Activated T-helper 17 cell treated with anti-CD3 and anti-CD28 coated beads, Interleukin-2, amount 50 U/mL, for 72 hours (primary cell): Measurements from ENCODE around the gene TSC1. TPM values are rescaled to one million over a fixed set of nuclear protein-coding genes. Genes with fewer than 3 reads are reported as not detected.

Experiments used
- ATAC-seq: fragments of 150-1000 bp; cut with Tn5 transposase; replicated peaks from 2 replicates; pipeline ENCODE4 v1.10.0; 2021; ENCODE audit warnings: mild to moderate bottlenecking, moderate library complexity
- H3K27ac Mint-ChIP-seq: one replicate; pipeline ENCODE4 v1.8.0; 2022; ENCODE audit warnings: mixed read lengths
- H3K27me3 Mint-ChIP-seq: one replicate; pipeline ENCODE4 v1.8.0; 2022; ENCODE audit warnings: mixed read lengths
- H3K36me3 Mint-ChIP-seq: one replicate; pipeline ENCODE4 v1.8.0; 2022; ENCODE audit warnings: low read depth, mild to moderate bottlenecking, mixed read lengths
- H3K4me1 Mint-ChIP-seq: one replicate; pipeline ENCODE4 v1.8.0; 2022; ENCODE audit warnings: mixed read lengths
- H3K4me3 Mint-ChIP-seq: one replicate; pipeline ENCODE4 v1.8.0; 2022; ENCODE audit warnings: mild to moderate bottlenecking, mixed read lengths
- H3K9me3 Mint-ChIP-seq: one replicate; pipeline ENCODE4 v1.8.0; 2022; ENCODE audit warnings: mixed read lengths
- total RNA-seq, 2 donors: library from RNA; stranded (reverse); gene quantifications; one replicate each; pipeline ENCODE4 v1.2.3, GENCODE V29; 2022

The TSC1 gene
- total RNA-seq, 2 donors from 2014 or later: 31.2 to 45.4 TPM

GRCh38 chr9:132896906-132897305, 47.5 kb downstream of the TSC1 start:
- peaks cover 74% of the 10 kb centered on the region for H3K36me3 Mint-ChIP-seq
- no peaks in the 10 kb centered on the region for H3K27me3 Mint-ChIP-seq
- no peak for ATAC-seq
- H3K27ac Mint-ChIP-seq: no peak overlapping the region
- no peak overlapping the region for H3K4me3 Mint-ChIP-seq
- H3K9me3 Mint-ChIP-seq: no peaks in the 10 kb centered on the region
- H3K4me1 Mint-ChIP-seq: no peaks in the 10 kb centered on the region

DNA sequence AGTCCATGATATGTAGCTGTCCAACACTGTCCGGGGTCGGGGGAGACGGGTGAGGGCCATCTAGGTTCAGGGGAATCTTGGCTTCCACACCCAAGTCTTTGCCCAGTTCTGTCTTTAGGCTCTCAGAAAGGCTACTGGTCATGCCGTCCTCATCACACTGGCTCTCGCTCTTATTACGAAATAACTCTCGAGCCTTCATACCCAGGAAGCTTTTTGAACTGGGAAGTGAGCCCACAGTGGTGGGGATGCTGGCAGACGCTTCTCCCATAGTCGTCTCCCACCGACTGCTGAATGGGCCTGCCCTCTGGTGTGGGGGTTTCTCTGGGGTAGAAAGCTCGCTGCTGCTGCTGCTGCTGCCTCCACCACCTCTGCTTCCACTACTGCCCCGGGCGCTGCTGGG, 48.2 kb downstream of the TSC1 start:
- H3K9me3 Mint-ChIP-seq: no peaks in the 10 kb centered on the region
- H3K27me3 Mint-ChIP-seq: no peaks in the 10 kb centered on the region
- H3K36me3 Mint-ChIP-seq: peaks cover 68% of the 10 kb centered on the region
- no peak for ATAC-seq
- no peaks in the 10 kb centered on the region for H3K4me1 Mint-ChIP-seq
- H3K4me3 Mint-ChIP-seq: no peak overlapping the region
- no peak overlapping the region for H3K27ac Mint-ChIP-seq

- no peak overlapping the region for H3K4me3 Mint-ChIP-seq
These were observed 49.3 kb downstream of the TSC1 start for GRCh38 chr9:132894862-132895835.

GRCh38 chr9:132894346-132894745, 50.1 kb downstream of the TSC1 start:
- Mint-ChIP-seq H3K27me3 (no peaks in the 10 kb centered on the region), H3K4me3 (no peak overlapping the region), H3K36me3 (peaks cover 50% of the 10 kb centered on the region), H3K4me1 (no peaks in the 10 kb centered on the region), H3K27ac (no peak overlapping the region), H3K9me3 (no peaks in the 10 kb centered on the region)
- no peak for ATAC-seq

More at GRCh38 chr9:132894862-132895835, 49.3 kb downstream of the TSC1 start:
- no peaks in the 10 kb centered on the region for H3K27me3 Mint-ChIP-seq
- H3K36me3 Mint-ChIP-seq: peaks cover 57% of the 10 kb centered on the region
- no peak for ATAC-seq
- H3K9me3 Mint-ChIP-seq: no peaks in the 10 kb centered on the region
- H3K27ac Mint-ChIP-seq: peak overlapping the region; percentile 70
- no peaks in the 10 kb centered on the region for H3K4me1 Mint-ChIP-seq

- Mint-ChIP-seq H3K36me3 (peaks cover 31% of the 10 kb centered on the region), H3K27me3 (no peaks in the 10 kb centered on the region), H3K9me3 (no peaks in the 10 kb centered on the region), H3K4me1 (no peaks in the 10 kb centered on the region), H3K4me3 (no peak overlapping the region), H3K27ac (no peak overlapping the region)
- ATAC-seq: no peak
These were observed 52.0 kb downstream of the TSC1 start for GRCh38 chr9:132892400-132892799.

DNA sequence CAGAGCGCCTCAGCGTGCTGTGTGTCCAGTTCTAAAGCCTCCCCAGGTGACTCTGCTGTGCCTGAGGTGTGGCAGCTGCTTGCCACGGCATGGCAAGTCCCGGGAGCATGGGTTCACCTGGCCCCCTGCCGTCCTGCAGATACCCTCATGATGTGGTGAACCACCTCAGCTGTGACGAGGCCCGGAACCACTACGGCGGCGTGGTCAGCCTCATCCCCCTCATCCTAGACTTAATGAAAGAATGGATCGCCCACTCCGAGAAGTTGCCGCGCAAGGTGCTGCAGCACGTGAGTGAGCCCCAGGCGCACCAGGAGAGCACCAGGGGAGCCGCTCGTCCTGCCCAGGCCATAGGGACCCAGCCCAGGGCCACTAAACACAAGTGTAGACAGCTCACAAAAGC, 56.3 kb downstream of the TSC1 start:
- H3K4me1 Mint-ChIP-seq: no peaks in the 10 kb centered on the region
- no peaks in the 10 kb centered on the region for H3K9me3 Mint-ChIP-seq
- no peak overlapping the region for H3K27ac Mint-ChIP-seq
- H3K36me3 Mint-ChIP-seq: peaks cover 3% of the 10 kb centered on the region
- no peak overlapping the region for H3K4me3 Mint-ChIP-seq
- H3K27me3 Mint-ChIP-seq: no peaks in the 10 kb centered on the region
- no peak for ATAC-seq

GRCh38 chr9:132887181-132888120, 57.0 kb downstream of the TSC1 start:
- Mint-ChIP-seq H3K36me3 (no peaks in the 10 kb centered on the region), H3K4me1 (no peaks in the 10 kb centered on the region), H3K27ac (no peak overlapping the region), H3K9me3 (no peaks in the 10 kb centered on the region), H3K4me3 (no peak overlapping the region), H3K27me3 (no peaks in the 10 kb centered on the region)
- ATAC-seq: no peak

DNA sequence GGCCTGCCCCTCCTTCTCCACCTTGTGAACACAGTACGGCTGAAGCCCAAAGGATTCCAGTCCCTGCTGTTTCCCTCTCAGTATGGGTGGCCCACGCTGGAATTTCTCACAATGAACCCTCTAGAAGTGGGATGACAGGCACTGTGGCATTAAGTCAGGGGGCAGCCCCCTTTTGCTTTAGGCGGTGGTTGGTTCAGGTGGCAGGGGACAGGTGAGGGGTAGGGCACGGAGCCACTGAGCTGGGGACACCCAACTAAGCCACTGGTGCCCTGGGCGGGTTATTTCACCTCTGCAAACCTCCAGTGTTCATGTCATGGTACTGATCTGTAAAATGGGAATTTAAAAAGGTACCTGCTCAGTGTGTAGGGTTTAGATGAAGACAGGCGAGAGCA, 58.1 kb downstream of the TSC1 start:
- Mint-ChIP-seq H3K4me1 (no peaks in the 10 kb centered on the region), H3K4me3 (no peak overlapping the region), H3K27me3 (no peaks in the 10 kb centered on the region), H3K36me3 (no peaks in the 10 kb centered on the region), H3K27ac (no peak overlapping the region), H3K9me3 (no peaks in the 10 kb centered on the region)
- no peak for ATAC-seq

DNA sequence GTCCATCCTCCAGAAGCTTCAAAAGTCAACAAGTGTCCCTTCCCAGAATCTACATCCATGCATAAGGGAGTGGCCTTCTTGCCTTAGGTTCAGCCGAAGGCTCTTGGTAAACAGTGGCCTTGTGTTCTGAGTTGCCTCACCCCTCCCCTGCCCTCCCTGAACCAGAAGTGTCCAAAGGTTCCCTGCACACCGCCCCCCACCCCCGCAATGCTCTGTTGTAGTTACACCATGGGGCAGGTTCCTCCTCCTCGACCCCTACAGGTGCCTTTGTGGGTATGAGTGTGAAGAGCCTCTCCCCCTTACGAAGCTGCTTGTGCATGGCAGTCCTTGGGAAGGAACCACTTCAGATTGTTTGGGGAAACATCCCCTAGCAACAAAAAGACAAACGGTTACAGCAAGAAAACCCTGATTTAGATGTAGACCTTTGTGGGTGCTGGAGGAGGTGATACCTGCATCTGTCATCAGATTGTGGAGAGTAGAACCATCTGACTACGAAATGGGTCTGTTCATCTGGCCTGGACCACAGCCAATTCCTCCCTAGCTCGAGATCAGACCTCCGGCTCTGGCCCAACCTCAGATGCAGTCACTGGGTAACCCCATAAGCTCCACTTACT, 58.6 kb downstream of the TSC1 start:
- no peaks in the 10 kb centered on the region for H3K4me1 Mint-ChIP-seq
- no peaks in the 10 kb centered on the region for H3K27me3 Mint-ChIP-seq
- no peaks in the 10 kb centered on the region for H3K36me3 Mint-ChIP-seq
- H3K9me3 Mint-ChIP-seq: no peaks in the 10 kb centered on the region
- H3K27ac Mint-ChIP-seq: no peak overlapping the region
- ATAC-seq: no peak
- H3K4me3 Mint-ChIP-seq: no peak overlapping the region

DNA sequence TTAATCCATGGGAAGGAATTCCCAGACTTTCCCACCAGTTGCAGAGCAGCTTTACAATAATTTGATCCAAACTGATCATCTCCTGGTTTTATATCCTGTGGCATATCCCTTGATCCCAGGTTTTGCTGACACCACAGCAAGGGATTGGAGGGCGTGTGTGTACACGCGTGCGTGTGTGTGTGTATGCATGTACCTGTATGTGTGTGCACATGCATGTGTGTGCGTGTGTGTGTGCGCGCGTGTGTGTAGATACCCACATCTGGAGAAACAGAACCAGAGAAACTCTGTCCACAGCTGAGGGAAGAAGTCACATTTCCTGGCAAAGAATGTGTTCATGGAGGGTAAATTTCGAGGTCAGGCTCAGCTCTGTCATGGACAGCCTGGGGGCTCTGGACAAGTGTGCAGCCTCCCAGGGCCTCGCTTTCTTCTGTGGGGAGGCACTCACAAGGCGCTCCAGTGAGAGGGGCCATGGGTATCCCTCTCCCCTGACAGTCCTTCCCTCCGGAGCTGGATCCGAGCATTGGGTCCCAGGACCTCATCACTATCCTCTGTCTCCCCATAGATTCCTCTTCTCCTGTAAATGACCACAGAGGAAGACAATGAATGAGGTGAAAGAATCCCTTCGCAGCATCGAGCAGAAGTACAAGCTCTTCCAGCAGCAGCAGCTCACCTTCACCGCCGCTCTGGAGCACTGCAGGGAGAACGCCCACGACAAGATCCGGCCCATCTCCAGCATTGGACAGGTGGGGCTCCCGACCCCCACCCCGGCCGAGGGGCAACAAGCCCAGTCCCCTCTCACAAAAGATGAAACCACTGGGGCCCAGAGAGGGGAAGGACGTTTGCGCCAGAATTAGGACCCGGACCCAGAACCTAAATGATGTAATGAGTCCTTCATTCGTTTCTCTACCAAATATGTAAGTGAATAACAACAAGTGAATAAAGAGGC, 60.8 kb downstream of the TSC1 start:
- Mint-ChIP-seq H3K4me3 (no peak overlapping the region), H3K4me1 (no peaks in the 10 kb centered on the region), H3K36me3 (no peaks in the 10 kb centered on the region), H3K9me3 (no peaks in the 10 kb centered on the region), H3K27ac (no peak overlapping the region), H3K27me3 (no peaks in the 10 kb centered on the region)
- no peak for ATAC-seq

DNA sequence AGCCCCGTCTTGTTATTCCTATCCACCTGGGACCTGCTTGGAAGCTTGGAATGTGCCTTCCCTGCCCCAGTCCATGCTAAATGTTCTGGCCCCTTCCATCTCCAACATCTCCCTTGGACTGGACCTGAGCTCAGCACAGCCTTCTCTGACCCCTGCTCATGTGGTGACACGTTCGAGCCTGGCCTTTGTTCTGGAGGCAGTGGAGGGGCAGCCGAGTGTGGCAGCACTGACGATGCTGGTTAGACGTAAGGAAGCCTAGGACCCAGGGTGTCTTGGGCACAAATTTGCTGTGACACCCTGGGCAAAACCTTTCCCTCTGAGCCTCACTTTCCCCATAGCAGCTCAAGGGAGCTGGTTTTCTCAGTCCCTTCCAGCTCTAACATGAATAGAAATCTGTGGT, 61.8 kb downstream of the TSC1 start:
- H3K4me1 Mint-ChIP-seq: no peaks in the 10 kb centered on the region
- H3K27ac Mint-ChIP-seq: no peak overlapping the region
- no peaks in the 10 kb centered on the region for H3K9me3 Mint-ChIP-seq
- no peak overlapping the region for H3K4me3 Mint-ChIP-seq
- no peak for ATAC-seq
- no peaks in the 10 kb centered on the region for H3K27me3 Mint-ChIP-seq
- no peaks in the 10 kb centered on the region for H3K36me3 Mint-ChIP-seq

DNA sequence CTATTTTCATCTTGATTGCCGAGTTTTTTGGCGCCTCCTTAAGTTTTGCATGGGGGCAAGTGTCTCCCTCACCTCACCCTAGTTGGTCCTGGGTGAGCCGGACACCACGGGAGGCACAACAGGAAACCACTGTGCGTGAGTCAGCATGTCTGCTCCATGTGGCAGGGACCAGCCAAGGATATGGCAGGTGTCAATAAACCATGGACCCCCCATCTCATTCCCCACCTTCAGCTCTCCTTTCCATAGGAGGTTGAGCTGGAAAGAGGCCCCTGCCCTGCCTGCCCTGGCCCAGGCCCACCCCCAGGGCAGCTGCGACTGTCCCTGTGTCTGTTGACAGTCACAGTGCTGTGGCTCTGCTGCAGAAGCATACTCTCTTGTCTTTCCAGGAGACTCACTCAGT, 62.6 kb downstream of the TSC1 start:
- H3K4me1 Mint-ChIP-seq: no peaks in the 10 kb centered on the region
- H3K9me3 Mint-ChIP-seq: no peaks in the 10 kb centered on the region
- H3K36me3 Mint-ChIP-seq: no peaks in the 10 kb centered on the region
- no peak for ATAC-seq
- H3K27me3 Mint-ChIP-seq: no peaks in the 10 kb centered on the region
- H3K27ac Mint-ChIP-seq: no peak overlapping the region
- H3K4me3 Mint-ChIP-seq: no peak overlapping the region

GRCh38 chr9:132880324-132880661, 64.1 kb downstream of the TSC1 start:
- Mint-ChIP-seq H3K27me3 (no peaks in the 10 kb centered on the region), H3K36me3 (no peaks in the 10 kb centered on the region), H3K4me1 (no peaks in the 10 kb centered on the region), H3K9me3 (no peaks in the 10 kb centered on the region), H3K27ac (no peak overlapping the region), H3K4me3 (no peak overlapping the region)
- no peak for ATAC-seq
